Diencephalon (tissue), 1 donor: ENCODE data around the gene ARR3. TPM values are rescaled to one million over a fixed set of nuclear protein-coding genes. Genes with fewer than 3 reads are reported as not detected.

Source experiments
- small RNA-seq: library from RNA; depleted of rRNA; stranded (forward); fragments of <200 nt; gene quantifications from one replicate; pipeline ENCODE3, GENCODE V24; 2014
- total RNA-seq: library from RNA; depleted of rRNA; stranded (reverse); fragments of >200 nt; gene quantifications from one replicate; pipeline ENCODE4 v1.2.3, GENCODE V29; 2014

Gene ARR3
- not detected for total RNA-seq

DNA sequence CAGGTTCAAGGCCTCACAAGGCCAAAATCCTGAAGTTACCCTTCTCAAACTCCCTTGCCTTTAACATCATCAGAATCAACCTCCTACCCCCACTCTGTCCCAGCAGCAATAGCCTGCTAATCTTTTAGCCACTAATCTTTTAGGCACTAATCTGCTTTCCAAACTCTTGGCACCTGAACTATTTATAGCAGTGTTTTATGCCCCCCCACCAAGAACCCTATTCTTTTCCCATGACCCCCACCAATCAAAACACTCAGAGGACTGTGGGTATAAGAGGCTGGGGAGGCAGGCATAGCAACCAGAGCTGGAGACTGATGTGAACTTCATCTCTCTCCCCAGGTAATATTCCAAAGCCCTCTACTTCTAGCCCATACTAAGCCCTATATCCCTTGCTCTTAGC is at the start of gene ARR3:
ARR3 (plus strand) TSS at position 301 of the 400 bp plus-strand sequence. CDS start 1,052 bp downstream, outside the sequence.

DNA sequence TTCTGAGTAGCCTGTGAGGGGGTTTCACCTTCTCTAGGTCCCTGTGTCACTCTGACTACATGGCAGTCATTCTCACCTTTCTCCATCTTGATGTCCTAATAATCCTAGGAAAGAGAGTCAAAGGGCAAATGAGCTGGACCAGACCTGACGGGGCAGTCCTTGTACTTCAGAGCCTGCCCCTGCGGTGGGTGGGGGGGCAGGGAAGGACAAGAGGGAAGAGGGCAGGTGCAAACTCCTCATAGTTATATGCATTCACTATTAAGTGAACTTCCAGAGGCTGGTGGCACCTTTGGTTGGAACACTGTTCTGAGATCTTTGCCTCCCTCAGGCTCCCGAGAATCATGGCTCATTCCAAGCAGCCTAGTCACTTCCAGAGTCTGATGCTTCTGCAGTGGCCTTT is 33.8 kb upstream of the ARR3 start, which contains the start of gene AWAT1:
AWAT1 (plus strand) TSS at position 301 of the 400 bp plus-strand sequence; CDS start at position 342, 41 bp downstream.

DNA sequence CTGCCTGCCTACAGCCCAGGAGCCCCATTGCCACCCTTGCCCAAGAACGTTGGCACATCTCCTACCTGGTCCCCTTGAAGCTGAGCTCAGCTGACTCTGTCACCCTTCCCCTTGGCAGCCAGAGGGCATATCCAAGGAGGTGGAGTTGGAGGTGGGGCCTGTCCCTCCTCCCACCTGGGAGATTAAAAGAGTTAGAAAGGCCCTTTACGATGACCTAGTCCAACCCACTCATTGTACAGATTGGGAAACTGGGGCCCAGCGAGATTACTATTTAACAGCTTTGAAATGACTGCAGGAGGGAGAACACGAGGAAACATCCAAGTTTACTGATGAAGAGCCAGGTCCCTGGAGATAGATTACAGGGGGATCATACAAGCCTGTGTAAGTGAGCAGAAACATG is 8.0 kb upstream of the ARR3 start, which contains the start of gene P2RY4:
P2RY4 (minus strand) TSS at position 101 of the 400 bp plus-strand sequence. CDS start 580 bp downstream, outside the sequence.

DNA sequence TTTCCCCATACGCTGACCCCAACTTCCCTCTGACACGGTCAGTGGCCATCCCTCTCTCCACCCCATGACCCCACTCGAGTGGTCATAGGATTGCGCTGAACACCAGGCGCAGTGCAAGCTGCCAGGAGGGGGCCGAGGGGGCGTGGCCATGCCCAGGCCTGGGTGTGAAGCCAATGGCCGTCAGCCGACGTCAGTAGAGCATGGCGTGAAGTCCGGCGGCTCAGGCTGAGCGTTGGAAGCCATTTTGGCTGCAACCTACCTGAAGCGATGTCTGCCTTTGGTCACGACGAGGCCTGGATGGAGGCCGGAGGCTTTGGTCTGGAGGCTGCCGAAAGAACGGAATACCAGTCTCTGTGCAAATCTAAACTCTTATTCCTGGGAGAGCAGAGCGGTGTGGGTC is 13.8 kb downstream of the ARR3 start, which contains the start of gene RAB41:
RAB41 (plus strand) TSS at position 222 of the 400 bp plus-strand sequence; CDS start at position 268, 46 bp downstream.

DNA sequence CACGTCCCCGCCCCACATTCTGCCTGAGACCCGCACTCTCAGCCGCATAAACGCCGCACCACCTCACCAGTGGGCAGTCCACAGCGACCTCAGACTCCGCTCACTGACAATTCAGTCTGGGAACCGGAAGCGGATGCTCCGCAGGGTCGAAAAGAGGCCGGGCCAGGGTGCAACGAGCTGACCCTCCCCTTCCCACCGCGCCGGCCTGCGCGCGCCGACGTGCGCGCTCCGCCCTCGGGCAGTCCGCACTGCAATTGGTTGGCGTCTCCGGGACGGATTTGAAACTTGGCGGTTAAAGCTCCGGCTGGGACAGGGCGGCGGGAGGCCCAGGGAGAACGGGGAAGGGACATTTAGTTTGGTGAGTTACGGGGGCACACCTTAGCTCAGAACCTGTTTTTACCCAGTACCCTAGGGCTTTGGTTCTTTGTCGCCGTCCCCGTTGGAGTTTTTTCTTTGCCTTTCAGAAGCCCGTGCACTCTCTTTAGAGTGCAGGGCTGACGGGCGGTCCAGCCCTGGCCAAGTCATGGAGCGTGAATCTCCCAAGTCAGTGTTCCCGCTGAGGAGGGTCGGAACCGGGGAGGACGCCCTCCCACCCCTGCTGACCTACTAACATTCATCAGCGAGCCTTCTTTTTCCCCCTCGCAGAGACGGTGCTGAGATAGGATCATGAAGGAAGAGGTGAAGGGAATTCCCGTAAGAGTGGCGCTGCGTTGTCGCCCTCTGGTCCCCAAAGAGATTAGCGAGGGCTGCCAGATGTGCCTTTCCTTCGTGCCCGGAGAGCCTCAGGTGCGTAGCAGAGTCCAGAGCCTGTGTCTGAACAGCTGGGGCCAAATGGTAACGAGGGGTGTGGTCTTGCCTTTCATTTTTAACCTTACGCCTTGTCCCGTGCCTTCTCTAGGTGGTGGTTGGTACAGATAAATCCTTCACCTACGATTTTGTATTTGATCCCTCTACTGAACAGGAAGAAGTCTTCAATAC is 21.9 kb downstream of the ARR3 start, which contains the start of the genes KIF4A and PDZD11:
KIF4A (plus strand) TSS at position 312 of the 978 bp plus-strand sequence; CDS start at position 667, 355 bp downstream.
PDZD11 (minus strand) TSS at position 135 of the 978 bp plus-strand sequence. CDS start 586 bp downstream, outside the sequence.

Small RNA genes lying within 50 kb of the gene (small RNA-seq; reads per million reads assigned to genes)
- 0.18 reads per million for gene RNA5SP507

Other genes starting within 250 kb of the ARR3 start
- not detected for gene AWAT2, start 218.4 kb upstream of the ARR3 start, total RNA-seq
- not detected for gene OTUD6A, start 205.9 kb upstream of the ARR3 start, total RNA-seq
- 90.2 TPM for gene IGBP1, start 134.9 kb upstream of the ARR3 start, total RNA-seq
- not detected for gene DGAT2L6, start 90.9 kb upstream of the ARR3 start, total RNA-seq
- not detected for gene AWAT1, start 33.7 kb upstream of the ARR3 start, total RNA-seq
- gene P2RY4, start 8.1 kb upstream of the ARR3 start, total RNA-seq, result not detected
- not detected for gene RAB41, start 13.8 kb downstream of the ARR3 start, total RNA-seq
- gene PDZD11, start 21.6 kb downstream of the ARR3 start, total RNA-seq, result 45.4 TPM
- 5.8 TPM for gene KIF4A, start 21.8 kb downstream of the ARR3 start, total RNA-seq
- gene GDPD2, start 155.0 kb downstream of the ARR3 start, total RNA-seq, result 14.3 TPM
- 68.0 TPM for gene DLG3, start 176.5 kb downstream of the ARR3 start, total RNA-seq